SU-DHL-6 (cell line): Measurements from ENCODE around the gene KIAA2012.

Experiments used
- EZH2phosphoT487 ChIP-seq: fragments of 200-600 bp; sonication (generic), shearing (Covaris generic); conservative IDR thresholded peaks from 2 replicates; pipeline ENCODE4 v1.6.1; 2018; ENCODE audit warnings: mild to moderate bottlenecking, antibody characterized with exemption, low read length, moderate library complexity, mixed read lengths
- TF ChIP-seq, protein P1 (sequence below): fragments of 200-600 bp; sonication (generic); IDR thresholded peaks from one replicate; pipeline ENCODE4 v1.5.1; 2017; ENCODE audit warnings: antibody characterized with exemption, mild to moderate bottlenecking, low read length, moderate library complexity; ENCODE audit not compliant: insufficient read depth, poor library complexity, severe bottlenecking

DNA sequence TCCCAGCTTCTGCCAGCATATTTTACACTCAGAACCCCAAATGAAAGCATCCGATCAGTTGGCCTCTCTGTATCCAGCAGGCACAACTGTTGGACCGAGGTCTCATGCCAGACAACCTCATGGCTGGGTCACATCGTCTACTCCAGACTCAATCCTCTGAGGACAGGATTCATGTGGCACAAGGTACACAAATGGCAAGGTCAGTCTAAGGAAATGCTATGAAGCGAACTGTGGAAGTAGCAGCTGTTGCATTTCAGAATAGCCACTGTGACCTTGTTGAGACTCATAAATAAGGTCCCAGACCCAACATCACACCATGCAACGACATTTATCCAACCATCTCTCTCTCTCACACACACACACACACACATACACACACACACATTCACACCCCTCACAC lies 46.5 kb upstream of the KIAA2012 start:
- TF ChIP-seq, protein P1, sequence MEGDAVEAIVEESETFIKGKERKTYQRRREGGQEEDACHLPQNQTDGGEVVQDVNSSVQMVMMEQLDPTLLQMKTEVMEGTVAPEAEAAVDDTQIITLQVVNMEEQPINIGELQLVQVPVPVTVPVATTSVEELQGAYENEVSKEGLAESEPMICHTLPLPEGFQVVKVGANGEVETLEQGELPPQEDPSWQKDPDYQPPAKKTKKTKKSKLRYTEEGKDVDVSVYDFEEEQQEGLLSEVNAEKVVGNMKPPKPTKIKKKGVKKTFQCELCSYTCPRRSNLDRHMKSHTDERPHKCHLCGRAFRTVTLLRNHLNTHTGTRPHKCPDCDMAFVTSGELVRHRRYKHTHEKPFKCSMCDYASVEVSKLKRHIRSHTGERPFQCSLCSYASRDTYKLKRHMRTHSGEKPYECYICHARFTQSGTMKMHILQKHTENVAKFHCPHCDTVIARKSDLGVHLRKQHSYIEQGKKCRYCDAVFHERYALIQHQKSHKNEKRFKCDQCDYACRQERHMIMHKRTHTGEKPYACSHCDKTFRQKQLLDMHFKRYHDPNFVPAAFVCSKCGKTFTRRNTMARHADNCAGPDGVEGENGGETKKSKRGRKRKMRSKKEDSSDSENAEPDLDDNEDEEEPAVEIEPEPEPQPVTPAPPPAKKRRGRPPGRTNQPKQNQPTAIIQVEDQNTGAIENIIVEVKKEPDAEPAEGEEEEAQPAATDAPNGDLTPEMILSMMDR, result no peak
- no peak for TF ChIP-seq EZH2phosphoT487
